GM23338 (cell line): Measurements from ENCODE around the gene RAB22A. TPM values are rescaled to one million over a fixed set of nuclear protein-coding genes. Genes with fewer than 3 reads are reported as not detected.

Experiments
- ATAC-seq: fragments of 200-7000 bp; cut with Tn5 transposase; 3 replicates; pipeline ENCODE4 v1.9.1; 2020
- DNase-seq: peaks from one replicate; pipeline ENCODE4 v3.0.0-alpha.2; 2015; ENCODE audit warnings: low spot score
- H2AFZ ChIP-seq: fragments of 200-600 bp; sonication (generic); 2 replicates; pipeline ENCODE4 v1.8.0; 2016; ENCODE audit warnings: antibody characterized with exemption, mild to moderate bottlenecking, moderate library complexity
- H3F3A ChIP-seq: fragments of 200-600 bp; sonication (generic); replicated peaks from 2 replicates; pipeline ENCODE4 v1.8.0; 2017; ENCODE audit warnings: antibody characterized with exemption, mixed run types, low read depth
- H3K27ac ChIP-seq: fragments of 200-600 bp; sonication (generic); 2 replicates; pipeline ENCODE4 v1.6.1; 2016; ENCODE audit warnings: low read depth
- H3K27me3 ChIP-seq: fragments of 200-600 bp; sonication (generic); 2 replicates; pipeline ENCODE4 v1.8.0; 2016; ENCODE audit warnings: mild to moderate bottlenecking, mixed run types, moderate library complexity; ENCODE audit not compliant: insufficient read depth
- H3K36me3 ChIP-seq: fragments of 200-600 bp; sonication (generic); 2 replicates; pipeline ENCODE4 v1.8.0; 2016; ENCODE audit warnings: mild to moderate bottlenecking; ENCODE audit not compliant: insufficient read depth
- H3K4me1 ChIP-seq: fragments of 200-600 bp; sonication (generic); 2 replicates; pipeline ENCODE4 v1.8.0; 2016; ENCODE audit warnings: mild to moderate bottlenecking, moderate library complexity; ENCODE audit not compliant: insufficient read depth
- H3K4me2 ChIP-seq: fragments of 200-600 bp; sonication (generic); 2 replicates; pipeline ENCODE4 v1.7.1; 2017; ENCODE audit warnings: mixed run types
- H3K4me3 ChIP-seq: fragments of 200-600 bp; sonication (generic); 2 replicates; pipeline ENCODE4 v1.6.1; 2016; ENCODE audit warnings: mixed run types
- H3K79me2 ChIP-seq: fragments of 200-600 bp; sonication (generic); replicated peaks from 2 replicates; pipeline ENCODE4 v1.8.0; 2017; ENCODE audit warnings: mild to moderate bottlenecking; ENCODE audit not compliant: insufficient read depth
- H3K9me2 ChIP-seq: fragments of 200-600 bp; sonication (generic); 2 replicates; pipeline ENCODE4 v1.8.0; 2017; ENCODE audit not compliant: insufficient read depth
- H4K20me1 ChIP-seq: fragments of 200-600 bp; sonication (generic); replicated peaks from 2 replicates; pipeline ENCODE4 v1.8.0; 2017; ENCODE audit warnings: mild to moderate bottlenecking; ENCODE audit not compliant: insufficient read depth
- H3K27ac Mint-ChIP-seq: 2 replicates; pipeline ENCODE4 v1.8.0; 2020; ENCODE audit warnings: inconsistent platforms, mild to moderate bottlenecking, moderate library complexity, mixed read lengths
- H3K27me3 Mint-ChIP-seq: 3 replicates; pipeline ENCODE4 v1.8.0; 2022; ENCODE audit warnings: low read depth, mild to moderate bottlenecking, moderate library complexity, mixed read lengths, inconsistent platforms; ENCODE audit not compliant: insufficient read depth, poor library complexity
- H3K36me3 Mint-ChIP-seq: 3 replicates; pipeline ENCODE4 v1.8.0; 2021; ENCODE audit warnings: low read depth, mild to moderate bottlenecking, inconsistent platforms, moderate library complexity, mixed read lengths
- H3K4me1 Mint-ChIP-seq: 3 replicates; pipeline ENCODE4 v1.8.0; 2020; ENCODE audit warnings: mild to moderate bottlenecking, inconsistent platforms, mixed read lengths
- H3K4me3 Mint-ChIP-seq: 3 replicates; pipeline ENCODE4 v1.8.0; 2021; ENCODE audit warnings: moderate library complexity, mild to moderate bottlenecking, inconsistent platforms, mixed read lengths
- H3K9me3 Mint-ChIP-seq: 3 replicates; pipeline ENCODE4 v1.8.0; 2020; ENCODE audit warnings: moderate library complexity, mild to moderate bottlenecking, inconsistent platforms, mixed read lengths
- CTCF ChIP-seq, 2 experiments: fragments of 200-600 bp in 1 of 2; sonication (generic) in 1 of 2; conservative IDR thresholded peaks; 2 replicates each; pipeline versions ENCODE4 v1.5.1 to v1.6.1; 2016 to 2017; ENCODE audit warnings: antibody characterized with exemption in 2 of 2, low read depth in 2 of 2, mild to moderate bottlenecking in 2 of 2, moderate library complexity in 1 of 2
- ETS1 ChIP-seq: IDR thresholded peaks from 2 replicates; pipeline ENCODE4 v1.6.1; 2016; ENCODE audit warnings: antibody characterized with exemption
- EZH2 ChIP-seq: fragments of 200-600 bp; sonication (generic); IDR thresholded peaks from one replicate; pipeline ENCODE4 v1.8.0; 2017; ENCODE audit warnings: antibody characterized with exemption, mild to moderate bottlenecking, low read depth; ENCODE audit not compliant: unreplicated experiment
- EZH2phosphoT487 ChIP-seq: fragments of 200-600 bp; sonication (generic); IDR thresholded peaks from one replicate; pipeline ENCODE4 v1.8.1; 2018; ENCODE audit warnings: antibody characterized with exemption; ENCODE audit not compliant: unreplicated experiment
- JUNB ChIP-seq: IDR thresholded peaks from one replicate; pipeline ENCODE4 v1.6.1; 2016; ENCODE audit warnings: antibody characterized with exemption; ENCODE audit not compliant: unreplicated experiment
- NANOG ChIP-seq: IDR thresholded peaks from 2 replicates; pipeline ENCODE4 v1.6.1; 2016; ENCODE audit warnings: antibody characterized with exemption, borderline replicate concordance
- POLR2AphosphoS5 ChIP-seq: IDR thresholded peaks from 2 replicates; pipeline ENCODE4 v1.6.1; 2016; ENCODE audit warnings: antibody characterized with exemption, low read depth
- ZNF114 ChIP-seq: fragments of 250-450 bp; sonication (Bioruptor Pico); IDR thresholded peaks from 2 replicates; pipeline ENCODE4 v1.5.0; 2020; ENCODE audit warnings: mild to moderate bottlenecking, moderate library complexity
- ZNF331 ChIP-seq: fragments of 250-450 bp; sonication (Bioruptor Pico); IDR thresholded peaks from 2 replicates; pipeline ENCODE4 v1.5.0; 2020; ENCODE audit warnings: low read depth, mild to moderate bottlenecking, moderate library complexity
- polyA plus RNA-seq: library from polyadenylated mRNA; unstranded; fragments of >200 nt; fragmentation: Nextera tagmentation; extraction: Ambion mirVana; gene quantifications from 2 replicates; pipeline ENCODE4 v1.2.1, GENCODE V29; 2016
- total RNA-seq: library from RNA; depleted of rRNA; stranded (reverse); fragments of >200 nt; shearing (Covaris generic); gene quantifications from 2 replicates; pipeline ENCODE4 v1.2.3, GENCODE V29; 2014

RAB22A gene
- total and polyA plus RNA-seq, 2 experiments from 2014 or later, result 3.3 to 6.8 TPM

- TF ChIP-seq JUNB, result no peak
- TF ChIP-seq POLR2AphosphoS5, result no peak
- TF ChIP-seq CTCF (conservative IDR thresholded peaks at IDR 0.05; ENCODE audit: low read depth in 2 of 2), result no peak
Measured at GRCh38 chr20:58377766-58378401, 68.4 kb downstream of the RAB22A start (continued).

- Histone ChIP-seq H4K20me1 (no peaks in the 10 kb centered on the region), H3K27me3 (no peaks in the 10 kb centered on the region), H3K79me2 (no peaks in the 10 kb centered on the region), H3K4me3 (no peak overlapping the region), H3K36me3 (no peaks in the 10 kb centered on the region), H3F3A (no peaks in the 10 kb centered on the region; the same call in 1 of the 2 replicates), H3K4me1 (peaks cover 31% of the 10 kb centered on the region), H3K27ac (no peak overlapping the region), H3K4me2 (no peak overlapping the region), H3K9me2 (0 out of 2 replicates have a peak, but pooled peaks cover 6% of the 10 kb centered on the region), H2AFZ (no peak overlapping the region)
- no peak overlapping the region for H3K4me3 Mint-ChIP-seq
- ATAC-seq (no peak), DNase-seq (no peak)
- H3K36me3 Mint-ChIP-seq, result peaks cover 15% of the 10 kb centered on the region
- H3K9me3 Mint-ChIP-seq, result peaks cover 28% of the 10 kb centered on the region
- TF ChIP-seq CTCF (conservative IDR thresholded peaks at IDR 0.05; ENCODE audit: low read depth in 2 of 2), result peak; percentile 20 to 24; a peak in 1 of 4 replicates
- no peak for TF ChIP-seq ZNF331 (CRISPR knock-in tag)
- H3K4me1 Mint-ChIP-seq, result peaks cover 34% of the 10 kb centered on the region
- H3K27ac Mint-ChIP-seq, result no peak overlapping the region
- H3K27me3 Mint-ChIP-seq, result peaks cover 14% of the 10 kb centered on the region
Measured at GRCh38 chr20:58378704-58379103, 69.2 kb downstream of the RAB22A start.

- no peak overlapping the region for H2AFZ ChIP-seq
- Mint-ChIP-seq H3K9me3 (peaks cover 28% of the 10 kb centered on the region), H3K27ac (no peak overlapping the region), H3K36me3 (peaks cover 15% of the 10 kb centered on the region), H3K4me1 (peaks cover 13% of the 10 kb centered on the region; the same call in 2 of the 3 replicates), H3K4me3 (no peak overlapping the region), H3K27me3 (peaks cover 5% of the 10 kb centered on the region)
- no peaks in the 10 kb centered on the region for H3K79me2 ChIP-seq
- no peak overlapping the region for H3K4me3 ChIP-seq
- no peaks in the 10 kb centered on the region for H3F3A ChIP-seq
- H4K20me1 ChIP-seq, result no peaks in the 10 kb centered on the region
- no peak overlapping the region for H3K27ac ChIP-seq
- 0 out of 2 replicates have a peak, but pooled peaks cover 6% of the 10 kb centered on the region for H3K9me2 ChIP-seq
- no peaks in the 10 kb centered on the region for H3K36me3 ChIP-seq
- H3K4me2 ChIP-seq, result no peak overlapping the region
- no peaks in the 10 kb centered on the region for H3K27me3 ChIP-seq
- ATAC-seq, result no peak
- DNase-seq, result no peak
- H3K4me1 ChIP-seq, result peaks cover 6% of the 10 kb centered on the region; the same call in 1 of the 2 replicates
- TF ChIP-seq EZH2phosphoT487 (no peak), JUNB (no peak), ETS1 (no peak), EZH2 (no peak), CTCF (conservative IDR thresholded peaks at IDR 0.05; ENCODE audit: low read depth in 2 of 2) (no peak), POLR2AphosphoS5 (no peak), ZNF114 (CRISPR knock-in tag) (no peak), ZNF331 (CRISPR knock-in tag) (no peak), NANOG (no peak)
Measured at GRCh38 chr20:58381627-58382026, 72.1 kb downstream of the RAB22A start.
